B cell (primary cell): Measurements from ENCODE around the gene GPR160. TPM values are rescaled to one million over a fixed set of nuclear protein-coding genes. Genes with fewer than 3 reads are reported as not detected.
A peak's percentile ranks its signal among the peaks of the same experiment; 100 is the strongest.

Experiments used
- ATAC-seq: fragments of 200-7000 bp; cut with Tn5 transposase; one replicate; pipeline ENCODE4 v1.10.0; 2021; ENCODE audit warnings: low read depth, mild to moderate bottlenecking, moderate number of reproducible peaks, moderate library complexity
- CTCF ChIA-PET: fragments of 350-600 bp; sonication (Branson Sonifier 250); formaldehyde crosslinking; loops from one replicate; lab custom pipeline; 2021; ENCODE audit warnings: antibody characterized with exemption, inconsistent platforms; lab: Charles Lee
- POLR2A ChIA-PET: fragments of 350-600 bp; sonication (Branson Sonifier 250); formaldehyde crosslinking; loops from one replicate; lab custom pipeline; 2021; ENCODE audit warnings: antibody characterized with exemption; lab: Charles Lee
- DNase-seq: peaks from one replicate; pipeline ENCODE4 v3.0.0; 2013
- H2AFZ ChIP-seq: 2 replicates; pipeline ENCODE4 v1.6.1; 2012; ENCODE audit warnings: mild to moderate bottlenecking, low read depth, low read length; ENCODE audit not compliant: insufficient read depth, poor library complexity, severe bottlenecking
- H3K27ac ChIP-seq, 2 donors: 1 replicate in 1 of 2; 2 replicates in 1 of 2; pipeline ENCODE4 v1.5.1; 2012 to 2013; ENCODE audit warnings: low read length in 2 of 2, mild to moderate bottlenecking in 2 of 2, moderate library complexity in 1 of 2
- H3K27me3 ChIP-seq, 4 experiments: fragments of 200-600 bp in 1 of 4; sonication (generic) in 1 of 4; replicated peaks in 1 of 4; 1 replicate in 2 of 4; 2 replicates in 2 of 4; pipeline versions ENCODE4 v1.6.1 to v1.7.0; 2013 to 2016; ENCODE audit warnings: low read length in 3 of 4, mild to moderate bottlenecking in 2 of 4, mixed read lengths in 1 of 4, moderate library complexity in 1 of 4; ENCODE audit not compliant: insufficient read depth in 4 of 4, control insufficient read depth in 3 of 4; ENCODE audit errors: control extremely low read depth in 1 of 4
- H3K36me3 ChIP-seq, 2 experiments: replicated peaks in 1 of 2; 1 replicate in 1 of 2; 2 replicates in 1 of 2; pipeline versions ENCODE4 v1.6.1 to v1.7.1; 2013; ENCODE audit warnings: low read length in 1 of 2; ENCODE audit not compliant: insufficient read depth in 2 of 2, control insufficient read depth in 1 of 2; ENCODE audit errors: control extremely low read depth in 1 of 2, extremely low read depth in 1 of 2
- H3K4me1 ChIP-seq, 2 donors: fragments of 200-600 bp in 1 of 2; sonication (generic) in 1 of 2; 1 replicate in 1 of 2; 2 replicates in 1 of 2; pipeline versions ENCODE4 v1.5.1 to v1.6.1; 2013 to 2017; ENCODE audit warnings: low read length in 2 of 2; ENCODE audit not compliant: control insufficient read depth in 2 of 2, insufficient read depth in 2 of 2
- H3K4me2 ChIP-seq: replicated peaks from 2 replicates; pipeline ENCODE3; 2012; ENCODE audit warnings: mild to moderate bottlenecking, low read depth, low read length; ENCODE audit not compliant: poor library complexity, severe bottlenecking
- H3K4me3 ChIP-seq, 5 experiments: fragments of 200-600 bp in 1 of 5; sonication (generic) in 1 of 5; 1 replicate in 3 of 5; 2 replicates in 2 of 5; pipeline versions ENCODE4 v1.5.1 to v1.7.0; 2011 to 2016; ENCODE audit warnings: low read length in 4 of 5, mild to moderate bottlenecking in 4 of 5, low read depth in 2 of 5, control low read depth in 1 of 5, moderate library complexity in 1 of 5; ENCODE audit not compliant: insufficient read depth in 1 of 5; ENCODE audit errors: control extremely low read depth in 1 of 5, extremely low read depth in 1 of 5
- H3K79me2 ChIP-seq: fragments of 200-600 bp; sonication (generic); one replicate; pipeline ENCODE4 v1.6.0; 2016; ENCODE audit warnings: low read length; ENCODE audit not compliant: control insufficient read depth, insufficient read depth
- H3K9ac ChIP-seq: fragments of 200-600 bp; sonication (generic); 2 replicates; pipeline ENCODE4 v1.6.1; 2017; ENCODE audit warnings: mild to moderate bottlenecking, low read length, moderate library complexity
- H3K9me3 ChIP-seq, 3 donors: one replicate each; pipeline versions ENCODE4 v1.6.1 to v1.7.1; 2013; ENCODE audit warnings: low read length in 2 of 3; ENCODE audit not compliant: control insufficient read depth in 2 of 3, insufficient read depth in 1 of 3; ENCODE audit errors: control extremely low read depth in 1 of 3
- H4K20me1 ChIP-seq: 2 replicates; pipeline ENCODE4 v1.6.0; 2012; ENCODE audit warnings: mild to moderate bottlenecking, low read length; ENCODE audit not compliant: insufficient read depth, control insufficient read depth, poor library complexity, severe bottlenecking
- H3K27ac Mint-ChIP-seq: one replicate; pipeline ENCODE4 v1.8.0; 2021; ENCODE audit warnings: mixed read lengths
- H3K27me3 Mint-ChIP-seq: one replicate; pipeline ENCODE4 v1.8.0; 2021; ENCODE audit warnings: mixed read lengths
- H3K4me1 Mint-ChIP-seq: one replicate; pipeline ENCODE4 v1.8.0; 2021; ENCODE audit warnings: mixed read lengths
- H3K4me3 Mint-ChIP-seq: one replicate; pipeline ENCODE4 v1.8.0; 2021; ENCODE audit warnings: mixed read lengths
- H3K9me3 Mint-ChIP-seq: one replicate; pipeline ENCODE4 v1.8.0; 2022; ENCODE audit warnings: mixed read lengths; ENCODE audit not compliant: insufficient read depth
- EZH2 ChIP-seq: IDR thresholded peaks from 2 replicates; pipeline ENCODE4 v1.6.1; 2012; ENCODE audit warnings: borderline replicate concordance, low read depth, mild to moderate bottlenecking, moderate library complexity, low read length; ENCODE audit not compliant: insufficient read depth, poor library complexity, severe bottlenecking
- whole genome bisulfite sequencing: methylation state at CpG from one replicate; pipeline ENCODE4 v1.1.5; 2013; ENCODE audit warnings: missing lambda C conversion rate; ENCODE audit not compliant: insufficient coverage; 5-methylcytosine and 5-hydroxymethylcytosine counted together
- intact Hi-C: fragments of 100-400 bp; cut with micrococcal nuclease; formaldehyde crosslinking; loops from one replicate; pipeline ENCODE4 v1.10.0; 2022
- polyA plus RNA-seq: library from polyadenylated mRNA; depleted of rRNA; stranded (reverse); fragments of >200 nt; gene quantifications from 2 replicates; pipeline ENCODE4 v1.2.3, GENCODE V29; 2012
- total RNA-seq, 2 donors: library from RNA; stranded (reverse); fragments of 120-200 nt in 1 of 2; gene quantifications; 1 replicate in 1 of 2; 2 replicates in 1 of 2; pipeline versions ENCODE4 v1.2.3 to v1.2.4, GENCODE V29; 2013 to 2022
- TF ChIP-seq, protein P1 (sequence below): fragments of 200-600 bp; IDR thresholded peaks from one replicate; pipeline ENCODE4 v1.8.0; 2022; ENCODE audit warnings: antibody characterized with exemption, mild to moderate bottlenecking

GPR160 gene
- total and polyA plus RNA-seq, 2 donors (not counting 1 experiment from before 2014, with no cell fraction given) = 17.4 to 17.5 TPM

DNA sequence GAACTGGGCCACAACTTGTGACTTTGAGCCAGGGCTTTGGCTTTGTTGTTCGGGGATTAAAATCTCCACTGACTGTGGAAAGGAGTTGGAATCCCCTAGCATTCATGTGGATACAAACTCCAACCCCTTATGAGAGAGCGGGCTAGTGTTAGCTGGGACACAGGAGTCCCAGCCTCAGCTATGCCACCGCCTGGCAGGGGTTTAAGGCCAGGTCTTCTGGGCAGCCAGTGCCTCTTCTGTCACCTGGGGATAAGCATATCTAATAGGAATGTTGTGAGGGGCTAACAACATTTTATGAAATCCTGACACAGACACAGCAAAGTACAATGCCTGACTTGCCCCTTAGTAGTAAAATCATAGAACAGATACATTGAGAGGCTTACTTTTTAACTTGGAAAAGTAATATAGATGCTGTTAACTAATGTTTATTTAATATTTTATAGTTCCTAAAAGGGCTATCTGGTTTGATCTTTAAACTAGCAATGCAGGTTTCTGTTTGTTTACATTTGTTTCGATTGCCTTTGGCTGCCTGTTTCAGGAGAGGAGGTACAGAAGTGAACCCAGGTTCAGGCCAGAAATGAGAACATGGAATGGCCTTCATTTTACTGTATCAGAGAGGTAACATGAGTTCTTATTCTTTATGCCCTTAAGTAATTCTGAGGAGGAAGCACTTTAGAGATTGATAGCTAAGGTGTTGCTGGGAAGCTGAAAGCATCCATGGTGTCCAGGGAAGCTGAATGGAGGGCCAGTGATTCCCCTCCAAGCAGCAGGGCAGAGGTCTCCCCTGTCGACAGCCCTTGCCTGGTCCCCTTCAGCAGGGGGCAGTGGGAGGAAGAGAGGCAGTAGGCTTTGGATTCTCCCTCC is 8.7 kb downstream of the GPR160 start:
- Mint-ChIP-seq H3K4me1 (peaks cover 44% of the 10 kb centered on the region), H3K27me3 (no peaks in the 10 kb centered on the region), H3K4me3 (peak overlapping the region; percentile 34), H3K9me3 (no peaks in the 10 kb centered on the region), H3K27ac (peak overlapping the region; percentile 89)
- peaks cover 21 to 33% of the 10 kb centered on the region in 2 donors for H3K4me1 ChIP-seq
- CTCF ChIA-PET = interaction anchor here (1.0 to 1.4 kb wide), 2 partner anchors 9 to 17 kb away, joined by 3 to 4 read pairs; partner anchors contain the start of gene GPR160
- H3K4me2 ChIP-seq = peak overlapping the region; percentile 70
- no peak overlapping the region for H3K4me3 ChIP-seq
- peaks cover 0 to 3% of the 10 kb centered on the region in 2 experiments for H3K36me3 ChIP-seq
- TF ChIP-seq, protein P1, sequence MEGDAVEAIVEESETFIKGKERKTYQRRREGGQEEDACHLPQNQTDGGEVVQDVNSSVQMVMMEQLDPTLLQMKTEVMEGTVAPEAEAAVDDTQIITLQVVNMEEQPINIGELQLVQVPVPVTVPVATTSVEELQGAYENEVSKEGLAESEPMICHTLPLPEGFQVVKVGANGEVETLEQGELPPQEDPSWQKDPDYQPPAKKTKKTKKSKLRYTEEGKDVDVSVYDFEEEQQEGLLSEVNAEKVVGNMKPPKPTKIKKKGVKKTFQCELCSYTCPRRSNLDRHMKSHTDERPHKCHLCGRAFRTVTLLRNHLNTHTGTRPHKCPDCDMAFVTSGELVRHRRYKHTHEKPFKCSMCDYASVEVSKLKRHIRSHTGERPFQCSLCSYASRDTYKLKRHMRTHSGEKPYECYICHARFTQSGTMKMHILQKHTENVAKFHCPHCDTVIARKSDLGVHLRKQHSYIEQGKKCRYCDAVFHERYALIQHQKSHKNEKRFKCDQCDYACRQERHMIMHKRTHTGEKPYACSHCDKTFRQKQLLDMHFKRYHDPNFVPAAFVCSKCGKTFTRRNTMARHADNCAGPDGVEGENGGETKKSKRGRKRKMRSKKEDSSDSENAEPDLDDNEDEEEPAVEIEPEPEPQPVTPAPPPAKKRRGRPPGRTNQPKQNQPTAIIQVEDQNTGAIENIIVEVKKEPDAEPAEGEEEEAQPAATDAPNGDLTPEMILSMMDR = no peak
- TF ChIP-seq EZH2 = no peak
- peak overlapping the region; percentile 84 to 89 for H3K27ac ChIP-seq
- ATAC-seq = no peak
- POLR2A ChIA-PET = no interaction called here
- peaks cover 72% of the 10 kb centered on the region for H3K79me2 ChIP-seq
- DNase-seq = no peak
- 94% methylated on average over 2 of the region's 5 CpGs for WGBS
- no peaks in the 10 kb centered on the region for H3K9me3 ChIP-seq
- no peak overlapping the region for H2AFZ ChIP-seq
- intact Hi-C loops = no loop called here
- H3K27me3 ChIP-seq = no peaks in the 10 kb centered on the region
- H4K20me1 ChIP-seq = no peaks in the 10 kb centered on the region
- no peak overlapping the region for H3K9ac ChIP-seq

DNA sequence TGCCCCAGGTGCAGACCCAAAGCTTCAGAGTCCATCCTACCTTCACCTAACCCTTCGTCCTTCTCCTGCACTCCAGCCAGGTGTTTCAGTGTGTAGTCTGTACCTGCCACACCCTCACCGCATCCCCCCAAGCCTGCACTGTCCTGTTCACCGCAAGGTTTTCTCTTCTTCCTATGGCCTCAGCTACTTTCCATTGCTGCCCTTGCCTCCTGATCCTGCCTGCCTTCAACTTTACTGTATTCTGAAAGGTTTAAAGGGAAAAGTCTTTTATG is 9.3 kb downstream of the GPR160 start:
- Histone ChIP-seq H3K9ac (no peak overlapping the region), H3K27me3 (no peaks in the 10 kb centered on the region), H3K9me3 (no peaks in the 10 kb centered on the region), H3K27ac (peak overlapping the region in 1 of 2 donors; percentile 89), H4K20me1 (no peaks in the 10 kb centered on the region), H3K79me2 (peaks cover 75% of the 10 kb centered on the region), H3K4me1 (peaks cover 21 to 33% of the 10 kb centered on the region in 2 donors), H3K36me3 (no peaks in the 10 kb centered on the region), H3K4me3 (no peak overlapping the region), H2AFZ (no peak overlapping the region), H3K4me2 (no peak overlapping the region)
- peaks cover 39% of the 10 kb centered on the region for H3K4me1 Mint-ChIP-seq
- no peak overlapping the region for H3K4me3 Mint-ChIP-seq
- 100% methylated on average over 2 of the region's 3 CpGs for WGBS
- POLR2A ChIA-PET = no interaction called here
- no peaks in the 10 kb centered on the region for H3K9me3 Mint-ChIP-seq
- intact Hi-C loops = no loop called here
- CTCF ChIA-PET = interaction anchor here (1.0 to 1.4 kb wide), 3 partner anchors 8 to 17 kb away, joined by 3 to 8 read pairs (median 4); partner anchors contain the start of gene GPR160
- no peak for ATAC-seq
- no peak for DNase-seq
- no peaks in the 10 kb centered on the region for H3K27me3 Mint-ChIP-seq
- no peak for TF ChIP-seq EZH2
- TF ChIP-seq, protein P1 = no peak
- H3K27ac Mint-ChIP-seq = peak overlapping the region; percentile 79
